ENCODE data around the gene TMPRSS13. TPM values are rescaled to one million over a fixed set of nuclear protein-coding genes. Genes with fewer than 3 reads are reported as not detected.

TMPRSS13 gene
- total RNA-seq, 4 donors from 2014 or later, result 0.60 to 1.7 TPM; not detected in 2

DNA sequence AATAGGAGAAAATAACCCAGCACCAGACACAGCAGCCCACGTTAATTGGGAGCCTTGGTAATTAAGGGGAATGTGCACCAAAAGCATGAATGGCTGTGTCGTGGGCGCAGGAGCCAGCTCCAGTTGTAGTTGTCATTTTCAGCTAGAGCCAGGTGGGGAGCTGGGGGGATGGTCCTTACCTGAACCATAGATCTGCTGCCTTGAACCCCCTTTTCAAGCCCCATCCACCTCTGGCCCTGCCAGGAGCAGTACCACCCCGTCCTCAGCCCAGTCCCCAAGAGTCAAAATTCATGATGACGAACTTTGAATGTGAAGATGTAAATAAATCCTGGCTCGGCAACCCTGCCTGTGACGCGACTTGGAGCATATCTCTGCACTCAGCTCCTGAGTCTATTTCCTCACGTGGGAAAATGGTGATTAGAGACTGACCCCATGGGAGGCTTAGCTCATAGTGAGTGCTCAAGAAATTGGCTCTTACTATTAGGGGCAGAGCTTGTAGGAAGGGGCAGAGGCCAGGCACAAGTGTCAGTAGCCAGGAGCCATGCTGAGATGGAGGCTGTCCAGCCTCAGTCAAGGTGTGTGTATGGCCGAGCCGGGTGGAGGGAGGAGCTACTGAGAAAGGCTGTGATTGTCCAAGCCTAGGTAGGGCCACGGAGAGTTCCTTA, 52.0 kb downstream of the TMPRSS13 start:
- no peaks in the 10 kb centered on the region for H3K9me3 ChIP-seq
- H3K27me3 ChIP-seq, result peaks cover 0 to 64% of the 10 kb centered on the region in 2 donors
- peak overlapping the region in 3 of 4 donors; percentile 44 to 61 (median 52) for H3K4me3 ChIP-seq
- 28 to 34% methylated on average over 12 of the region's 12 CpGs for WGBS, 2 donors
- H3K4me1 ChIP-seq, result peaks cover 0 to 43% (median 6%) of the 10 kb centered on the region in 4 donors
- peak overlapping the region in 3 of 4 donors; percentile 64 to 87 (median 68) for H3K27ac ChIP-seq
- DNase-seq (ENCODE audit: low spot score in 2 of 2), result no peak
- TF ChIP-seq EP300 (IDR thresholded peaks at IDR 0.05) (no peak), POLR2A (IDR thresholded peaks at IDR 0.05) (no peak)
- TF ChIP-seq, protein P1, sequence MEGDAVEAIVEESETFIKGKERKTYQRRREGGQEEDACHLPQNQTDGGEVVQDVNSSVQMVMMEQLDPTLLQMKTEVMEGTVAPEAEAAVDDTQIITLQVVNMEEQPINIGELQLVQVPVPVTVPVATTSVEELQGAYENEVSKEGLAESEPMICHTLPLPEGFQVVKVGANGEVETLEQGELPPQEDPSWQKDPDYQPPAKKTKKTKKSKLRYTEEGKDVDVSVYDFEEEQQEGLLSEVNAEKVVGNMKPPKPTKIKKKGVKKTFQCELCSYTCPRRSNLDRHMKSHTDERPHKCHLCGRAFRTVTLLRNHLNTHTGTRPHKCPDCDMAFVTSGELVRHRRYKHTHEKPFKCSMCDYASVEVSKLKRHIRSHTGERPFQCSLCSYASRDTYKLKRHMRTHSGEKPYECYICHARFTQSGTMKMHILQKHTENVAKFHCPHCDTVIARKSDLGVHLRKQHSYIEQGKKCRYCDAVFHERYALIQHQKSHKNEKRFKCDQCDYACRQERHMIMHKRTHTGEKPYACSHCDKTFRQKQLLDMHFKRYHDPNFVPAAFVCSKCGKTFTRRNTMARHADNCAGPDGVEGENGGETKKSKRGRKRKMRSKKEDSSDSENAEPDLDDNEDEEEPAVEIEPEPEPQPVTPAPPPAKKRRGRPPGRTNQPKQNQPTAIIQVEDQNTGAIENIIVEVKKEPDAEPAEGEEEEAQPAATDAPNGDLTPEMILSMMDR (IDR thresholded peaks at IDR 0.05), result no peak
- H3K36me3 ChIP-seq, result no peaks in the 10 kb centered on the region

DNA sequence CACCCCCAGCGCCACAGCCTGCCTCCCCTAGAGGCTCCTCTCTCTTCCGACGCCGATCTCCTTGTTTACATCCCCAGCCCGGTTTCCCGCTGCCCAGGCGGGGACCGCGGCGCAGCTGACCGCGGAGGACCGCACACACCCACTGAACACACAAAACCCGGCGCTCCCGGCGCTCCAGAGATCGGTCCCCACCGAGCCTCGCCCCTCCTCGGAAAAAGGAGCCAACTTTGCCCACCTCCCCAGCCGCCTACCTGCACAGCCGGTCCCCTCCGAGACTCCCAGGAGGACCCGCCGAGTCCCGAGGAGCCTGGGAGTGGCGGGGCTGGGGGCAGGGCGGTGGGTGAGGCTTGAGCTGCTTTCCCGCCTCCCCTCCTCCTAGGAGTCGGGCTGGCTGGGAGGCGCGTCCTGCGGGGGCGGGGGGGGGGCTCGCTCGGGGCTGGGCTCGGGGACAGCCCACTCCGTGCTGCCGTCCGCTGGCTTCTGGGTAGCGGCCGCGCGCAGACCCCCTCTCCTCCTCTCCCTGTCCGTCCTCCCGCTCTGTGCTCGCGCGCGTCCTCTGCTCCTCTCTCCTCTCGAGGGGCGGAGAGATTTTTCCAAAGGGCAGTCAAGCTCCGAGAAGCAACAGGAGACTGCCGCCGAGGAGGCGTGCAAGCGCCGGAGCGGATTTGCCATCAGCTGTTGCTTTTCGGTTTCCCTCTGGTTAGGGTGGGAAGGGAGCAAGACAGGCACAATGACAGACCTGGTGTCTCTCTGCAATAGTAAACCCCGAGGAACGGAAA, 52.7 kb downstream of the TMPRSS13 start, which contains the start of gene FXYD6:
TSS of gene FXYD6 (minus strand) at position 318 of the 779 bp plus-strand sequence. CDS start 33,882 bp downstream, outside the sequence.
- peak within 1 kb of the TSS; percentile 63 to 87 (median 66) for H3K27ac ChIP-seq
- 0 to 3% methylated on average over 22 to 47 of the region's 63 CpGs for WGBS, 2 donors

DNA sequence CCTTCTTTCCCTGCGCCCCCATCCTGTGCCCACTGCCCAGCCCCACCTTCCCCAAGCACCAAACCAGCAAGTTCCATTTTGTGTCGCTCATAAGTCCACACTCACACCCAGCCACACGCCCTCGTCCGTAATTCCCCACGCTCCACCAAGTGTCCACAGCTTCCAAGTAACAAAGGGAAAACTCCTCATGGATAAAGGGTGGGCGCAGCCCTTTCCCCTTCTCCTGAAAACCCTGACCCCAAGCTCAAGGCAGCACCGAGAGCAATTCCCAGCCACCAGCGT, 53.2 kb downstream of the TMPRSS13 start:
- 1 to 3% methylated on average over 9 of the region's 9 CpGs for WGBS, 2 donors
- Histone ChIP-seq H3K9me3 (no peaks in the 10 kb centered on the region), H3K4me1 (peaks cover 0 to 48% (median 9%) of the 10 kb centered on the region in 4 donors), H3K36me3 (no peaks in the 10 kb centered on the region), H3K27me3 (peaks cover 0 to 64% of the 10 kb centered on the region in 2 donors), H3K4me3 (peak overlapping the region; percentile 44 to 62 (median 56)), H3K27ac (peak overlapping the region; percentile 60 to 87 (median 66))
- DNase-seq (ENCODE audit: low spot score in 2 of 2), result no peak
- TF ChIP-seq POLR2A (IDR thresholded peaks at IDR 0.05), result no peak
- no peak for TF ChIP-seq EP300 (IDR thresholded peaks at IDR 0.05)
- TF ChIP-seq, protein P1 (IDR thresholded peaks at IDR 0.05), result no peak

More for the DNA sequence above, 52.7 kb downstream of the TMPRSS13 start, which contains the start of gene FXYD6:
- H3K36me3 ChIP-seq, result no peaks in the 10 kb centered on the region
- no peak for DNase-seq (ENCODE audit: low spot score in 2 of 2)
- peaks cover 0 to 48% (median 8%) of the 10 kb centered on the region in 4 donors for H3K4me1 ChIP-seq
- H3K27me3 ChIP-seq, result peaks cover 0 to 64% of the 10 kb centered on the region in 2 donors
- peak within 1 kb of the TSS; percentile 44 to 62 (median 56) for H3K4me3 ChIP-seq
- no peak for TF ChIP-seq EP300 (IDR thresholded peaks at IDR 0.05)
- TF ChIP-seq, protein P1 (IDR thresholded peaks at IDR 0.05), result no peak
- TF ChIP-seq POLR2A (IDR thresholded peaks at IDR 0.05), result no peak
- no peaks in the 10 kb centered on the region for H3K9me3 ChIP-seq

DNA sequence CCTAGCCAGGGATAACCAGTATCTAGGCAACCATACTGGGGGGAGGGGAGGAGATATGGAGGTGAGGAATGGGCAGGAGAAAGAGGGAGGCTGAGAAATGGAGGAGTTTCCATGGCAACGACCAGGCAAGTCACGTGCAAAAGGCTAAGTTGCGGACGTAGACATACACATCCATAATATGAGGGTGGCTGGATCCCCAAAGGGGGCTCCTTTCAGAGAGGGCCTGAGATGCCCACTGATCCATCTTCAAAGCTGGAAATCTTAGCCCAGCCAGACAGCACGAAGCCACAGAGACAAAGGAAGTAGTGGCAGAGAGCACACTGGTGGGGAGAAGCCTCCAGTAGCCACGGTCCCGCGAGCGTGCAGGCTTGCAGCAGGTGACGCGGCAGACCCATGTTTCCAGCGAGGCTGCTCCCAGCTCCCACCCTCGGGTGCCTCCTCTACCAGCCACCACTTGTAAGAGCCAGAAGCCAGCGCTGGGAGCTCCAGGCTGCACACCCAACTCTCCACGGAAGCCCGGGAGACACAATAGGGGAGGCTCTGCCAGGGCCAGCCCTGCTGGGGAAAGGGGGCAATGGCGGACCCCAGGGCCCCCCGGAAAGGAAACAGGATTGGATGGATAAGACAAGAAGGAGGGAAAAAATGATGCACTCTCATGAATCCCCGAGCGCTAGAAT, 53.7 kb downstream of the TMPRSS13 start:
- Histone ChIP-seq H3K4me1 (peaks cover 0 to 48% (median 9%) of the 10 kb centered on the region in 4 donors), H3K27ac (peak overlapping the region in 3 of 4 donors; percentile 26 to 87 (median 60)), H3K27me3 (peaks cover 0 to 63% of the 10 kb centered on the region in 2 donors), H3K9me3 (no peaks in the 10 kb centered on the region), H3K4me3 (peak overlapping the region; percentile 44 to 62 (median 56)), H3K36me3 (no peaks in the 10 kb centered on the region)
- WGBS, 2 donors, result 3% methylated on average over 17 to 18 of the region's 20 CpGs
- TF ChIP-seq POLR2A (IDR thresholded peaks at IDR 0.05) (no peak), EP300 (IDR thresholded peaks at IDR 0.05) (no peak)
- TF ChIP-seq, protein P1 (IDR thresholded peaks at IDR 0.05), result no peak
- DNase-seq (ENCODE audit: low spot score in 2 of 2), result no peak
